Upper lobe of left lung (tissue), 4 donors: ENCODE data around the gene SPATA19.

Experiments
- CTCF ChIP-seq, 6 experiments: fragments of 450-650 bp in 4 of 6; fragments of 200-600 bp in 2 of 6; sonication (generic) in 2 of 6; IDR thresholded peaks; one replicate each; pipeline ENCODE4 v1.5.1; 2016 to 2019; ENCODE audit warnings: antibody characterized with exemption in 6 of 6
- POLR2A ChIP-seq, 4 donors: fragments of 450-650 bp; IDR thresholded peaks; one replicate each; pipeline ENCODE4 v1.5.1; 2016 to 2017; ENCODE audit warnings: antibody characterized with exemption in 4 of 4, mild to moderate bottlenecking in 2 of 4

GRCh38 chr11:133845413-133845812, at the start of gene SPATA19:
- no peak for TF ChIP-seq CTCF (IDR thresholded peaks at IDR 0.05)
- TF ChIP-seq POLR2A (IDR thresholded peaks at IDR 0.05): no peak
